ENCODE measurements around the gene TTLL6.

The TTLL6 gene

GRCh38 chr17:48816774-48817590, at the start of gene TTLL6:
Gene TTLL6 (minus strand): TSS chr17:48817229. CDS start chr17:48817072, 157 bp downstream.
- Histone ChIP-seq H3K9me3 (no peaks in the 10 kb centered on the region), H3K27me3 (peaks cover 0 to 43% of the 10 kb centered on the region in 2 donors), H3K36me3 (no peaks in the 10 kb centered on the region), H3K4me1 (peaks cover 0 to 20% (median 16%) of the 10 kb centered on the region in 4 donors), H3K4me3 (peak within 1 kb of the TSS; percentile 33 to 55), H3K27ac (no peak within 1 kb of the TSS)
- intact Hi-C loops (cut with DNase I; ENCODE audit: low total_unique reads) = no loop called here
- TF ChIP-seq, protein P1, sequence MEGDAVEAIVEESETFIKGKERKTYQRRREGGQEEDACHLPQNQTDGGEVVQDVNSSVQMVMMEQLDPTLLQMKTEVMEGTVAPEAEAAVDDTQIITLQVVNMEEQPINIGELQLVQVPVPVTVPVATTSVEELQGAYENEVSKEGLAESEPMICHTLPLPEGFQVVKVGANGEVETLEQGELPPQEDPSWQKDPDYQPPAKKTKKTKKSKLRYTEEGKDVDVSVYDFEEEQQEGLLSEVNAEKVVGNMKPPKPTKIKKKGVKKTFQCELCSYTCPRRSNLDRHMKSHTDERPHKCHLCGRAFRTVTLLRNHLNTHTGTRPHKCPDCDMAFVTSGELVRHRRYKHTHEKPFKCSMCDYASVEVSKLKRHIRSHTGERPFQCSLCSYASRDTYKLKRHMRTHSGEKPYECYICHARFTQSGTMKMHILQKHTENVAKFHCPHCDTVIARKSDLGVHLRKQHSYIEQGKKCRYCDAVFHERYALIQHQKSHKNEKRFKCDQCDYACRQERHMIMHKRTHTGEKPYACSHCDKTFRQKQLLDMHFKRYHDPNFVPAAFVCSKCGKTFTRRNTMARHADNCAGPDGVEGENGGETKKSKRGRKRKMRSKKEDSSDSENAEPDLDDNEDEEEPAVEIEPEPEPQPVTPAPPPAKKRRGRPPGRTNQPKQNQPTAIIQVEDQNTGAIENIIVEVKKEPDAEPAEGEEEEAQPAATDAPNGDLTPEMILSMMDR (IDR thresholded peaks at IDR 0.05) = no peak
- DNase-seq = peak; percentile 80 to 84

GRCh38 chr17:48860456-48860855, 43.4 kb upstream of the TTLL6 start:
- no peaks in the 10 kb centered on the region for H3K4me1 ChIP-seq
- H3K27ac ChIP-seq = no peak overlapping the region
- peaks cover 86 to 99% (median 92%) of the 10 kb centered on the region in 3 donors for H3K36me3 ChIP-seq
- no peaks in the 10 kb centered on the region for H3K27me3 ChIP-seq
- no peak for DNase-seq
- H3K9me3 ChIP-seq = no peaks in the 10 kb centered on the region
- H3K4me3 ChIP-seq = no peak overlapping the region
- TF ChIP-seq, protein P1 (IDR thresholded peaks at IDR 0.05) = no peak
- intact Hi-C loops (cut with DNase I; ENCODE audit: low total_unique reads) = no loop called here

DNA sequence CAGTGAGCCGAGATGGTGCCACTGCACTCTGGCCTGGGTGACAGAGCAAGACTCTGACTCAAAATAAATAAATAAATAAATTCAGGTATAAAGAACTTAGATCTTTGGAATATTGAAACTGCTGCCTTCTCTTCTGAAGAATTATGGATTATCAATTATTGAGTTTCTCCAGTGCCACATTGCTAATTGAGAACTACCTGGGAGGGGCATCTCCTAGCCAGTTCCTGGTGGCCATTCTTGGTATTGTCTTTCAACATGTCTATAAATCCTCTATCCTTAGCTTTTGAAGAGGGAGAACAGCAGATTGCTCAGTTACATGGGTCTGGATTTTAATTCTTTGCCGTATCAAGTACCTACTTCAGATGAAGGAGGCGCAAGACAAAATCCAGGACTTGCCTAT, 43.0 kb upstream of the TTLL6 start:
- Histone ChIP-seq H3K27me3 (no peaks in the 10 kb centered on the region), H3K27ac (no peak overlapping the region), H3K36me3 (peaks cover 88 to 99% (median 92%) of the 10 kb centered on the region in 3 donors), H3K9me3 (no peaks in the 10 kb centered on the region), H3K4me1 (no peaks in the 10 kb centered on the region), H3K4me3 (no peak overlapping the region)
- TF ChIP-seq, protein P1 (IDR thresholded peaks at IDR 0.05) = no peak
- intact Hi-C loops (cut with DNase I; ENCODE audit: low total_unique reads) = no loop called here
- DNase-seq = no peak

DNA sequence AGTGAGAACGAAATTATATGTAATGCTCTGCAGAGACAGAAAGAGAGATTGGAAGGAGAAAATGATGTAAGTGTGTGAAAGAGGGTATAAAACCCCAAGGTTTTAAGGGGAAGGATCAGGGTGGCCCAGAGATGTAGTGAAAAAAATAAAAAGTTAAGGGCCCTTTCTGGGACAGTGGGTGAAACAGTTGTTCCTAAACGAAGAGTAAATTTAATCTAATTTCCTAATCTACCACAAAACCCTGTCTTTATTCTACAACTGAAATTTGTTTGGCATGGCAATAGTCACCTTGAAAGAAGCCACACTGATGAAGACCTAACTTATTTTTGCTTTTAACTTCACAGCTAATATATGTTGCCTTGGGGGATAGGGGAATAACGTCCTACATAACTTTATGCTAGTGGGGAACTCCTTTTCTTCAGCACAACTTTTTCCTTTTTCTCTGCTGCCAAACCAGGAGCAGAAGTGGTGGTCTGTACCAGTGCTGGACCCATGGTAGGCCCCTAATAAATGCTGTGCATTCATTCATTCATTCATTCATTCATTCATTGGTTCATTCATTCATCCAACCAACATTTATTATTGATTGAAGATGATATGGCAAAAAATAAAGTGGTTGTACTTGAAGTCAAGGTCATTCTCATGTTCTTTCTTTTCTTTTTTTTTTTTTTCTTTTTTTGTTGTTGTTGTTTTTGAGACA, 39.2 kb upstream of the TTLL6 start:
- TF ChIP-seq, protein P1 (IDR thresholded peaks at IDR 0.05) = no peak
- H3K36me3 ChIP-seq = peaks cover 88 to 96% (median 93%) of the 10 kb centered on the region in 3 donors
- no peak overlapping the region for H3K4me3 ChIP-seq
- H3K4me1 ChIP-seq = no peaks in the 10 kb centered on the region
- no peak for DNase-seq
- intact Hi-C loops (cut with DNase I; ENCODE audit: low total_unique reads) = no loop called here
- no peaks in the 10 kb centered on the region for H3K9me3 ChIP-seq
- H3K27ac ChIP-seq = no peak overlapping the region
- H3K27me3 ChIP-seq = no peaks in the 10 kb centered on the region

- Histone ChIP-seq H3K27ac (no peak overlapping the region), H3K4me1 (no peaks in the 10 kb centered on the region)
- intact Hi-C loops (cut with DNase I; ENCODE audit: low total_unique reads) = no loop called here
Measured at GRCh38 chr17:48854774-48855476, 37.9 kb upstream of the TTLL6 start.

More at GRCh38 chr17:48854774-48855476, 37.9 kb upstream of the TTLL6 start:
- DNase-seq = no peak
- peaks cover 88 to 96% (median 93%) of the 10 kb centered on the region in 3 donors for H3K36me3 ChIP-seq
- H3K27me3 ChIP-seq = no peaks in the 10 kb centered on the region
- TF ChIP-seq, protein P1 (IDR thresholded peaks at IDR 0.05) = no peak
- H3K4me3 ChIP-seq = no peak overlapping the region
- no peaks in the 10 kb centered on the region for H3K9me3 ChIP-seq
